IgD-negative memory B cell (primary cell): Measurements from ENCODE around the gene CSF1. TPM values are rescaled to one million over a fixed set of nuclear protein-coding genes. Genes with fewer than 3 reads are reported as not detected.
A peak's percentile ranks its signal among the peaks of the same experiment; 100 is the strongest.

Experiments used
- H3K27ac Mint-ChIP-seq, 3 donors: one replicate each; pipeline ENCODE4 v1.8.0; 2020 to 2022; ENCODE audit warnings: mild to moderate bottlenecking in 3 of 3, mixed read lengths in 3 of 3, moderate library complexity in 1 of 3
- H3K27me3 Mint-ChIP-seq: one replicate; pipeline ENCODE4 v1.8.0; 2021; ENCODE audit warnings: mixed read lengths
- H3K36me3 Mint-ChIP-seq: one replicate; pipeline ENCODE4 v1.8.0; 2020; ENCODE audit warnings: mild to moderate bottlenecking, mixed read lengths
- H3K4me1 Mint-ChIP-seq, 3 donors: one replicate each; pipeline ENCODE4 v1.8.0; 2020 to 2022; ENCODE audit warnings: mixed read lengths in 3 of 3, mild to moderate bottlenecking in 1 of 3
- H3K4me3 Mint-ChIP-seq, 4 donors: one replicate each; pipeline ENCODE4 v1.8.0; 2020 to 2022; ENCODE audit warnings: mild to moderate bottlenecking in 4 of 4, mixed read lengths in 4 of 4, moderate library complexity in 3 of 4
- H3K9me3 Mint-ChIP-seq, 3 donors: one replicate each; pipeline ENCODE4 v1.8.0; 2020 to 2021; ENCODE audit warnings: mixed read lengths in 3 of 3, mild to moderate bottlenecking in 1 of 3
- polyA plus RNA-seq: library from polyadenylated mRNA; unstranded; fragments of 300-500 nt; fragmentation: Illumina TruSeq; gene quantifications from one replicate; pipeline ENCODE4 v1.2.3, GENCODE V29; 2021

Gene CSF1
- polyA plus RNA-seq, 1 donor from 2014 or later, result 0.18 TPM

GRCh38 chr1:109929170-109929569 lies 18.5 kb downstream of the CSF1 start:
- Mint-ChIP-seq H3K27me3 (no peaks in the 10 kb centered on the region), H3K9me3 (no peaks in the 10 kb centered on the region), H3K4me1 (no peaks in the 10 kb centered on the region), H3K36me3 (peaks cover 2% of the 10 kb centered on the region), H3K4me3 (peak overlapping the region in 1 of 4 donors; percentile 60), H3K27ac (no peak overlapping the region)

- Mint-ChIP-seq H3K4me1 (no peaks in the 10 kb centered on the region), H3K27ac (no peak overlapping the region), H3K36me3 (peaks cover 2% of the 10 kb centered on the region), H3K4me3 (peak overlapping the region in 1 of 4 donors; percentile 60), H3K27me3 (no peaks in the 10 kb centered on the region), H3K9me3 (no peaks in the 10 kb centered on the region)
Observed at GRCh38 chr1:109929588-109930251, 19.1 kb downstream of the CSF1 start.

DNA sequence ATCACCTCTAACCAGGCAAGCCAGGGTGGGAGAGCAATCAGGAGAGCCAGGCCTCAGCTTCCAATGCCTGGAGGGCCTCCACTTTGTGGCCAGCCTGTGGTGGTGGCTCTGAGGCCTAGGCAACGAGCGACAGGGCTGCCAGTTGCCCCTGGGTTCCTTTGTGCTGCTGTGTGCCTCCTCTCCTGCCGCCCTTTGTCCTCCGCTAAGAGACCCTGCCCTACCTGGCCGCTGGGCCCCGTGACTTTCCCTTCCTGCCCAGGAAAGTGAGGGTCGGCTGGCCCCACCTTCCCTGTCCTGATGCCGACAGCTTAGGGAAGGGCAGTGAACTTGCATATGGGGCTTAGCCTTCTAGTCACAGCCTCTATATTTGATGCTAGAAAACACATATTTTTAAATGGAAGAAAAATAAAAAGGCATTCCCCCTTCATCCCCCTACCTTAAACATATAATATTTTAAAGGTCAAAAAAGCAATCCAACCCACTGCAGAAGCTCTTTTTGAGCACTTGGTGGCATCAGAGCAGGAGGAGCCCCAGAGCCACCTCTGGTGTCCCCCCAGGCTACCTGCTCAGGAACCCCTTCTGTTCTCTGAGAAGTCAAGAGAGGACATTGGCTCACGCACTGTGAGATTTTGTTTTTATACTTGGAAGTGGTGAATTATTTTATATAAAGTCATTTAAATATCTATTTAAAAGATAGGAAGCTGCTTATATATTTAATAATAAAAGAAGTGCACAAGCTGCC lies 19.8 kb downstream of the CSF1 start:
- Mint-ChIP-seq H3K27me3 (peaks cover 2% of the 10 kb centered on the region), H3K4me1 (no peaks in the 10 kb centered on the region), H3K4me3 (no peak overlapping the region), H3K36me3 (no peaks in the 10 kb centered on the region), H3K27ac (no peak overlapping the region), H3K9me3 (peaks cover 0 to 2% (median 0%) of the 10 kb centered on the region in 3 donors)

DNA sequence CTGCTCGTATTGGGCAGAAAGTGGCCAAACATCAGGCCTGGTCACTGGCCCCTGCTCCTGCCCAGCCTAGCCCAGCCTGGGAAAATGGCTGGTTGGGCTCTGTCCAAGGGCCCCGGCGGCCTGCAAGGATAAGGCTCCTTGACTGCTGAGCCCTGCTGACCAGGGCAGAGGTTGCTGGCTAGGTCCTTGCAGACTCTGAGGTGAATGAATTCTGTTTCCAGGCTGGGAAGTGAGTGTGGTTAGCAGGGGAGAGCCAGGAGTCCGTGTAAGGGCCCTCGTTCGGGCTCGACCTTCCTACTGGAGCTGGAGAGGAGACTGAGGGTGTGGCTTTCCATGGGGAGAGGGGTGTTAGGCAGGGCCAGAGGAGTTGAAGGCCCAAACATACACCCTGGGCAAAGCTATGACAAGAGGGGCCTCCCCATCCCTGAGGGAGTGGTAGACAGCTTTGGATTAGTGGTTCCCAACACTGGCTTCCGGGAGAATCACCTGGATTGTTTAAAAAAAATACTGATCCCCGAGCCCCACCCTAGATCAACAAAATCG lies 20.6 kb downstream of the CSF1 start:
- Mint-ChIP-seq H3K27ac (no peak overlapping the region), H3K36me3 (no peaks in the 10 kb centered on the region)

GRCh38 chr1:109931911-109932636 lies 21.4 kb downstream of the CSF1 start:
- no peak overlapping the region for H3K27ac Mint-ChIP-seq
- peaks cover 2 to 12% (median 4%) of the 10 kb centered on the region in 3 donors for H3K9me3 Mint-ChIP-seq
- peaks cover 2% of the 10 kb centered on the region for H3K36me3 Mint-ChIP-seq
- H3K27me3 Mint-ChIP-seq, result peaks cover 5% of the 10 kb centered on the region
- no peak overlapping the region for H3K4me3 Mint-ChIP-seq
- no peaks in the 10 kb centered on the region for H3K4me1 Mint-ChIP-seq

More for the DNA sequence above, 20.6 kb downstream of the CSF1 start:
- no peaks in the 10 kb centered on the region for H3K4me1 Mint-ChIP-seq
- no peak overlapping the region for H3K4me3 Mint-ChIP-seq
- H3K9me3 Mint-ChIP-seq, result peaks cover 0 to 8% (median 2%) of the 10 kb centered on the region in 3 donors
- H3K27me3 Mint-ChIP-seq, result peaks cover 4% of the 10 kb centered on the region

GRCh38 chr1:109932679-109933078 lies 22.0 kb downstream of the CSF1 start:
- peaks cover 4 to 16% (median 5%) of the 10 kb centered on the region in 3 donors for H3K9me3 Mint-ChIP-seq

DNA sequence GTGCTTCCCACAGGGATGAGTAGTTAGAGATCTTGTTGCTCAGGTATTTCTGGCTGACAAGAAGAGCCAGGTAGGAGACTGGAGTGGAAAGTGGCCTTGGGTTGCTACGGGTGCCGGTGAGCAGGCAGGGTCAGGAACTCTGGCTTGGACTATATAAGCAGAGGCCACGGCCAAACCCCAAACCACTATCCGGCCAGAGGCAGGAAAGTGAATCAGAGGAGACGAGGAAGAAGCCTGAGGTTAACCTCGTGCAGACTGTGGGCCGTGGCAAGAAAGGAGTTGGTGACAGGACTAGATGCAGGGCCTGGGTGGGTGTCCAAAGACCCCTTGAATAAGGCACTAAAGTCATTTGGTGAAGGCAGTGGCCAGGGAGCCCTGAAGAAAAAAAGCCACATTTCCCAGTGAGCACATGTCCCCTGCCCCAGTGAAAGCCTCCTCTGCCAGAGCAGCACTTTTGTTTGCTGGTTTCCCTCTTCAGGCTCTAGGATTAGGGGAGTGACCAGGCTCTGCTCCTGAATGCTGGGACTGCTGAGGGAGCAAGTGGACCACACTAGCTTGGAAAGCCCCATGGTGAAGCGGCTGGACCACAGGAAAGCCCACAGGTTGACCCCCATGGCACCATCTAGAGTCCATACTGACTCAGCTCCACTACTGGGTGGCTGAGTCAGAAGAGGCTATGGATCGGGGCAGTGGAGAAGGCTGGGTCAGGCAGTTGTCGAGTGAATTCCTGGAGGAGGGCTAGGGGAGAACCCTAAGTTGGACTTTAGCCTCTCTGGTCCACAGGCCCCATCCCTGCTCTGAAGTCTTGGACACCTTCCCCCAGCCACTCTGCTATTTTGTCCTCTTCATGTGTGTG lies 23.4 kb downstream of the CSF1 start:
- no peak overlapping the region for H3K27ac Mint-ChIP-seq
- H3K27me3 Mint-ChIP-seq, result peaks cover 5% of the 10 kb centered on the region
- no peaks in the 10 kb centered on the region for H3K4me1 Mint-ChIP-seq
- H3K4me3 Mint-ChIP-seq, result no peak overlapping the region
- peaks cover 2% of the 10 kb centered on the region for H3K36me3 Mint-ChIP-seq
- H3K9me3 Mint-ChIP-seq, result peaks cover 5 to 19% (median 8%) of the 10 kb centered on the region in 3 donors

More at GRCh38 chr1:109932679-109933078, 22.0 kb downstream of the CSF1 start:
- H3K4me3 Mint-ChIP-seq, result no peak overlapping the region
- peaks cover 2% of the 10 kb centered on the region for H3K36me3 Mint-ChIP-seq
- H3K4me1 Mint-ChIP-seq, result no peaks in the 10 kb centered on the region
- H3K27me3 Mint-ChIP-seq, result peaks cover 5% of the 10 kb centered on the region
- no peak overlapping the region for H3K27ac Mint-ChIP-seq

DNA sequence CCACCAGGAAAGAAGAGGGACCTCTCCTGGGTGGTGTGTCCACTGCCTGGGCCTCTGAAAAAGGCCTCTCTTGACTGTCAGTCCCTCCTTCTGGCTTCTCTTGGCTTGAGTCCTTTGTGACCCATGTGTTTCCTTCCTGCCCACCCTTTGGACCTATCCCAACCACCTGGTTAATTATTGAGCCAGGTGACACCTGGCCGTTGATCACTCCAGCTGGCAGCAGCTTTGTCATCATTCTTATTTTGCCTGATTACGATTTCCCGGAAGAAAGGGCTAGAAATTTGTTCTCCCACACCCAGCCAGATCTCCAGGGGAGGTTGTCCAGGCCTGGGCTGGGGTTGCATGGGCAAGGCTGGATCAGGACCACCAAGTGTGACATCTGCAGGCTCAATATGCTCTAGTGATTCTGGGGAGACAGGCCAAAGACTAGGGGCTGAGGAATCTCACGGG lies 24.8 kb downstream of the CSF1 start:
- H3K4me3 Mint-ChIP-seq, result no peak overlapping the region
- H3K36me3 Mint-ChIP-seq, result peaks cover 2% of the 10 kb centered on the region
- H3K27me3 Mint-ChIP-seq, result peaks cover 5% of the 10 kb centered on the region

DNA sequence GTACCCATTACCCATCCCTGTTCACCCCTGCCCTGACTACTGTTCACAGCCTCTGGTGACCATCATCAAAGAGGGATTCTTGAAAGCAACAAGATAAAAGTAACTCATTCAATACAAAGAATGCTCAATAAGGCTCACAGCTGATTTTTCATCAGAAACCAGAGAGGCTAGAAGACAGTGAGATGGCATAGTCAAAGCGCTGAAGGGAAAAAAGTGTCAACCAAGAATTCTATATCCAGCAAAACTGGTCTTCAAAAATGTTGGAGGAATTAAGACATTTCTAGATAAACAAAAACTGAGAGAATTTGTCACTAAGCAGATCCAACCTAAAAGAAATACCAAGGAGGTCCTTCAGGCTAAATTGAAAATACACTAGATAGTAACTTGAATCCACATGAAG lies 27.1 kb downstream of the CSF1 start:
- Mint-ChIP-seq H3K27me3 (peaks cover 5% of the 10 kb centered on the region), H3K9me3 (peaks cover 8 to 19% (median 9%) of the 10 kb centered on the region in 3 donors), H3K36me3 (peaks cover 2% of the 10 kb centered on the region), H3K4me3 (no peak overlapping the region), H3K4me1 (no peaks in the 10 kb centered on the region), H3K27ac (no peak overlapping the region)

More for the DNA sequence above, 24.8 kb downstream of the CSF1 start:
- Mint-ChIP-seq H3K9me3 (peaks cover 8 to 19% (median 9%) of the 10 kb centered on the region in 3 donors), H3K4me1 (no peaks in the 10 kb centered on the region), H3K27ac (no peak overlapping the region)

DNA sequence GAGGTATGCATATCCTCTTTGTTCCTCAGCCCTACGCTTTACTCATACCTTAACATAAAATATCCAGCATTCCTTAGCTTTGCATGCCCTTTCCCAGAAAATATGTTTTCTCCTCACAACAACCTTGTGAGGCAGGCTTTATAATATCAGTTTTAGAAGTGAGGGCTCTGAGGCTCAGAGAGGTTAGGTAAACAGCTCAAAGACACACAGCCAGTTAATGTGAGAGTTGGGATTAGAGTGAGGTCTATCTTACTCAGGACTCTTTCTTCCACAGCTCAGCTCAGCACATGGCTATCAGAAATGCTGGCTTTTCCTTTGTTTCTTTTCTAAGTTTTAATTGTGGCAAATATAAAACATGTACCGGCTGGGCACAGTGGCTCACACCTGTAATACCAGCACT lies 27.9 kb downstream of the CSF1 start:
- Mint-ChIP-seq H3K4me3 (no peak overlapping the region), H3K4me1 (no peaks in the 10 kb centered on the region), H3K27me3 (peaks cover 6% of the 10 kb centered on the region), H3K36me3 (peaks cover 2% of the 10 kb centered on the region), H3K9me3 (peaks cover 8 to 19% (median 11%) of the 10 kb centered on the region in 3 donors), H3K27ac (no peak overlapping the region)

- no peak overlapping the region for H3K27ac Mint-ChIP-seq
- no peaks in the 10 kb centered on the region for H3K36me3 Mint-ChIP-seq
- no peak overlapping the region for H3K4me3 Mint-ChIP-seq
- H3K9me3 Mint-ChIP-seq, result peaks cover 5 to 7% (median 5%) of the 10 kb centered on the region in 3 donors
- no peaks in the 10 kb centered on the region for H3K4me1 Mint-ChIP-seq
- H3K27me3 Mint-ChIP-seq, result peaks cover 1% of the 10 kb centered on the region
Observed at GRCh38 chr1:109942434-109942833, 31.8 kb downstream of the CSF1 start.

GRCh38 chr1:109944541-109944940 lies 33.9 kb downstream of the CSF1 start:
- H3K4me1 Mint-ChIP-seq, result no peaks in the 10 kb centered on the region

GRCh38 chr1:109946511-109946910 lies 35.9 kb downstream of the CSF1 start:
- Mint-ChIP-seq H3K4me1 (no peaks in the 10 kb centered on the region), H3K36me3 (no peaks in the 10 kb centered on the region)

More at GRCh38 chr1:109944541-109944940, 33.9 kb downstream of the CSF1 start:
- Mint-ChIP-seq H3K4me3 (no peak overlapping the region), H3K36me3 (no peaks in the 10 kb centered on the region), H3K27me3 (peaks cover 1% of the 10 kb centered on the region), H3K27ac (no peak overlapping the region), H3K9me3 (peaks cover 0 to 1% (median 0%) of the 10 kb centered on the region in 3 donors)

More at GRCh38 chr1:109946511-109946910, 35.9 kb downstream of the CSF1 start:
- Mint-ChIP-seq H3K9me3 (peaks cover 0 to 1% (median 0%) of the 10 kb centered on the region in 3 donors), H3K4me3 (no peak overlapping the region), H3K27ac (peak overlapping the region in 1 of 3 donors; percentile 41), H3K27me3 (peaks cover 1% of the 10 kb centered on the region)
